Measurements from ENCODE around the gene SLC8A1. TPM values are rescaled to one million over a fixed set of nuclear protein-coding genes. Genes with fewer than 3 reads are reported as not detected.
"Not testable (repeated sequence)": the region's sequence is repeated elsewhere in the genome, so short reads cannot be mapped to it uniquely, and the experiment has no call there.

Gene SLC8A1
- total RNA-seq, 1 donor from 2014 or later = 6.0 TPM

DNA sequence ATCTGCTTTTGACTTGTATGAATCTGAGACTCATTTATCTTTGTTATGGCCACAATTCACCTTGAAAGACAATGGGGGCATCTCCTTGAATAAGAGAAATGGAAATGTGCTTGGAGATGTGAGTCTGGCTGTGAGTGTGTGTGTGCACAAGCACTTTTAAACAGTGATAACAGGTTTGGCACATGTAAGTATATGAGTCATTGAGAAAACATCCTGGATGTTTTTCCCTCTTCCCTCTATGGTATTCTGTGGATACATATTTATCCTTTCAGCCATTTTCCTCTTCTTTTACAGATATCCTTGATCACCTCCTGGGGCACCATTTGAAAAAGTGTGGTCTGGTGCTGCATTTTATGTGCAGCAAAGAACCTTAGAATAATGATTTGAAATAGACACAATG lies 355.5 kb downstream of the SLC8A1 start:
- ATAC-seq (no peak), DNase-seq (ENCODE audit: low spot score) (no peak)

DNA sequence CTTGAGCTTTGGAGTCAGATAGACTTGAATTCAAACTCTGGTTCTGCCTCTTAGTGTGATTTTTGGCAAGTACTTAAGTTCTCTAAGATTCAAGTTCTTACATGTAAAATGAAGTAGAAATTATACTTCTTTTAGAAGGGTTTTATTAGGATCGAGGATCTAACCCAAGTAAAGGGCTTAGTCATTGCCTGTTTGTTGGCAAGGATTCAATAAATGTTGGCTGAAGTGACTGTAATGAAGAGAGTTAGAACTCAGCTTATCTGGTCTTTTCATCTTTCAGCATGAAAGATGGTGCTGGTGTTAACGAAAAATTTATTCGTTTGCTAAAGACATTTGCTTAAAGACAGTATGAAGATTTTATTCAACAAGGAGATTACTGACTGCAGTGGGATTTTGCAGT lies 356.9 kb downstream of the SLC8A1 start:
- DNase-seq (ENCODE audit: low spot score) (no peak), ATAC-seq (no peak)

DNA sequence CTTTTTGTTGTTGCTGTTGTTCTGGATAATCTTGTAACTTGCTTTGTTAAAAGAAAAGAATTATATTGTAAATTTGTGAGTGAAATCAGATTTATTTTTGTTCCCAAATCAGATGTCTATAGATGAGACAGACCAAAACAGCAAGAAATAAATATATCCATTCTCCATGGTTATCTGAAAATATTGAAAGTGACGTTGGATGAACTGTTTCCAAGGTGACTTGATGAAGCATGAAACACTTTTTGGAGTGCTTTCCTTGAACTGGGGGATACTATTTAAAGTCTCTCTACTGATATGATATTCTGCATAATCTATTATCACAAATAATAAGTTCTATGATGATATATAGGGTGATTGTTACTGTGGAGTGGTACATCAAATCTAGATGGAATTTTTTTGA lies 357.4 kb downstream of the SLC8A1 start:
- ATAC-seq (no peak), DNase-seq (ENCODE audit: low spot score) (no peak)

DNA sequence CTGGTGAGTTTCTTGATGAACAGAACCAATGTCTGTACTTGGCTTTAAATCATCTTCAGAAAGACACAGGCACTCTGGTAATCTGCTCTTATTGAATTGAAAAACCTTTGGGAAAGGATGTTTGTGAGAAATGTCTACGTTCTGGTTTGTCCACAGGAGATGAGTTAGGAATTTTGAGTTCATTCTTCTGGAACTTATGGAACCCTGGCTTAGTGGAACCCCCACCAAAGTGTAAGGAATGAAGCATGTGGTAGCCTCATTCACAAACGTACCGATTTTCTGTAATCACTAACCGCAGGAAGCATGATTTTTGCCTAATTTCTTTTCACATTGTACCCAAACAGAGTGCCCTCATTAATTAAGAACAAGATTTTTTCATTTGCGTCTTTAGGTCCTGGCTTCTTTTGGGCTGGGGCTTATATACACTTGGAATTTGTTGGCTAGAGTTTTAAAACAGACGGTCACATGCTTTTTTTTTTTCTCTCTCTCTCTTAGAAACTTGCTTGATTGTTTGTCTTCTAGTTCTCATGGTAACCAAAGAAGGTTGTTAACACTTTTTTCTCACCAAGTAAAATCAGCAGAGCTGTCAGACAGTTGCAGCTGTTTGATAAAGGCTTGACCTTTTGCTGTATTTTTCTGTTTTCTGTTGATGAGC lies 358.7 kb downstream of the SLC8A1 start:
- DNase-seq (ENCODE audit: low spot score) (no peak), ATAC-seq (no peak)

DNA sequence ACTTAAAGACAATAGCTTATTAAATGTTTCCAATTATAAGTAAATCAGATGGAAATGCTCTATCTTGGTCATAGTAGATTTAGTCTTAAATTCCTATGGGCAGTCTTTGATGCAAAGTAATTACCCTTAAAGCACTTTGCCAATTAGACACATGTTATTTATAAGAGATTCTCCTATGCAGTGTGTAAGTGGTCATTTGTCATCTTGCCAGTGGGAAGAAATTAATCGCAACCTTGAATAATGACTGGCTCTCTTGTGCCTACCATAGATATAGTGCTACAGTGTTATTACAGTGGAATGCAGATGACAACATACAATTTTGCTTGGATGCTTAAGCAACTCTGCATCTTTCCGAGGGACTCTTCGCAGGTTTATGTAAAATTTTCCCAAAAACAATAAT lies 361.8 kb downstream of the SLC8A1 start:
- ATAC-seq = no peak
- no peak for DNase-seq (ENCODE audit: low spot score)

DNA sequence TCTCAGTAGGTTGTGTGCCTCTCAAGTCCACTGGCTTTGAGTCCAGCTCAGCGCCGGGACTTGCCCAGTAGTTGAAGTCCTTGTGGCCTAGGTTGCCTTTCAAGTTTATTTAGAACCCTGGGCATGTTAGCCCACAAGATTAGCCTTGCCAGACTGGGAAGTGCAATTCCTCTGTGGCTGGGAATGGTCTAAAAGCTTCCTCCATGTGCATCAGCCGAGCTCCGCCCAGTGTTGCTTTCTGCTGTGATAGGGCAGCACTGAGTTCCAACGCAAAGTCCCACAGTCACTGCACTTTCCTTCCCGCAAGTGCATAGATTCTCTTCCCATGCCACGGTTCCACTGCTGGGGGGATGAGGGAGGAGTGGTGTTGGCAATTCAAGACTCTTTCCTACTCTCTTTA lies 364.0 kb downstream of the SLC8A1 start:
- DNase-seq (ENCODE audit: low spot score) (no peak), ATAC-seq (no peak)

DNA sequence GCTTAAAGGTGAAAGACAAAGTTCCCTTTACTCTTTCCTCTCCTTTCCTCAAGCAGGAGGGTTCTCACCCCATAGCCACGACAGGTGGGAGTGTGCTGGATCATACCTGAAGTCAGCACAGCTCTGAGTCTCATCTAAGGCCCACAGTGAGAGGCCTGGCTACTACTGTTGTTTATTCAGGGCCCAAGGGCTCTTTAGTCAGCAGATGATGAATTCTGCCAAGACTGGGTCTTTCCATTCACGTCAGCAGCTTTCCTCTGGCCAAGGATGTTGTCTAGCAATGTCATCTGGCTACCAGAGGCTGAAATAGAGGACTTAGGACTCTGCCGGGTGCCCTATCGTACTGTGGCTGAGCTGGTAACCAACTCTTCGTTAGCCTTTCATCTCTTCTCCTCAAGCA lies 364.5 kb downstream of the SLC8A1 start:
- DNase-seq (ENCODE audit: low spot score) = no peak
- no peak for ATAC-seq

DNA sequence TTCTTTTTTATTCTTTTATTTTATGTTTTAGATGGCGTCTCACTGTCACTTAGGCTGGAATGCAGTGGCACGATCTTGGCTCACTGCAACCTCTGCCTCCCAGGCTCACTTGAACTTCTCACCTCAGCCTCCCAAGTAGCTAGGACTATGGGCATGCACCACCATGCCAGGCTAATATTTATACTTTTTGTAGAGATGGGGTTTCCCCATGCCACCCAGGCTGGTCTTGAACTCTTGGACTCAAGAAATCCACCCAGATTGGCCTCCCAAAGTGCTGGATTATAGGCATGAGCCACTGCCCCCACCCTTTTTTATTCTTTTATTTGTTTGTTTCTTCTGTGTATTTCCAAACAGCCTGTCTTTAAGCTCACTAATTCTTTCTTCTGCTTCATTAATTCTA lies 366.1 kb downstream of the SLC8A1 start:
- ATAC-seq = no peak
- no peak for DNase-seq (ENCODE audit: low spot score)

DNA sequence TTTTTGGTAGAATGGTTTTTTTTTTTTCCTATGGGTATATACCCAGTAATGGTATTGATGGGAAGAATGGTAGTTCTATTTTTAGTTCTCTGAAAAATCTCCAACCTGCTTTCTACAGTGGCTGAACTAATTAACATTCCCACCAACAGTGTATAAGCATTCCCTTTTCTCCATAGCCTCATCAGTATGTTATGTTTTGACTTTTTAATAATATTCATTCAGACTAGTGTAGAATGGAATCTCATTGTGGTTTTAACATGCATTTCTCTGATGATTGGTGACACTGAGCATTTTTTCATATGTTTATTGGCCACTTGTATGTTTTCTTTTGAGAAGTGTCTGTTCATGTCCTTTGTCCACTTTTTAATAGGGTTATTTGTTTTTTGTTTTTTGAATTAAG lies 378.6 kb downstream of the SLC8A1 start:
- DNase-seq (ENCODE audit: low spot score); ATAC-seq: not testable (repeated sequence)

DNA sequence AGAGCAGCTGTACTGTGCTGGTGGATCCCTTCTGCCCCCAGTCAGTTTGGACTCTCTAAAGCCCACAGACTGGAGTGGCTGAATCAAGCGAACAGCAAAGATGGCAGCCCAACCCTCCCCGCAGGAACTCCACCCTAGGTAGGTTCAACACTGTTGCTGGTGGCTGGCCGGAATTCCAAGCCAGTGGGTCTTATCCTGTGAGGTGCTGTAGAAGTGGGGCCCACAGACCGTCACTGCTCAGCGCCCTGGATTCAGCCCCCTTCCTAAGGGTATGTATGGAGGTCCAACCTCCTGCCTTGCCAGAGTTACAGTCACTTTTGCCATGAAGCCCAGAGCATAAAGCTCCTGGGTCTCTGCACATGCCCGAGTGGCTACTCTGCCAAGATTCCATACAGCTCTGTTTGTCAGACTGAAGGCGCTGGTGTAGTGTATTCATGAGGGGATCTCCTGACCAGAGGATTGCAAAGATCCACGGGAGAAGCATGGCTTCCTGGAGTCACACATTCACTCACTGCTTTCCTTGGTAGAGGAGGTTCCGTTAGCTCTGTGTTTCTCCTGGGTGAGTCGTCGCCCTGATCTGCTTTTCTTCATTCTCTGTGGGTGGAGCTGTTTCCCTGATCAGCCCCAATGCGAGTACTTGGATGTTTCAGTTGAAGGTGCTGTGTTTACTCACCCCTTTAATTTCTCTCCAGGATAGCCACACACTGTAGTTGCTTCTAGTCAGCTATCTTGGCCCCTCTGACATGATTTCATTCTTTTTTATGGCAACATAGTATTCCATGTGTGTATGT lies 379.3 kb downstream of the SLC8A1 start:
- ATAC-seq (no peak), DNase-seq (ENCODE audit: low spot score) (no peak)

DNA sequence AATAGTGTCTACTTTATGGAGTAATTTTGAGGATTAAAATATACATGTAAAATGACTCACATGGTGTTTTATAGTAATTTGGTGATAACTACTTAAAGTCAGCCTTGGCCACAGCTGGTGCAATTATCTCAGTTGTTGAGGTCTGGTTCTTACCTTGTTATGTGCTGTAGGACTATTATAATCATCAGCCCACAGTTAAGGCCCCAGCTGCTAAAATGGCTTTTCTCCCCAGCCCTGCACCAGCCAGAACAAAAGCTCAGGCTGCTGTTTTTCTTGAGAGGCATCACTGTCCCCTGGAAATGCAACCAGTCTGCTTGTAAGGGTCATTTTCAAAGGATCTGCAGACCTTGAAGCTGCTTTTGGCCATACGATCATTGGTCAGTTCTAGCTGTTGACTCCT lies 389.5 kb downstream of the SLC8A1 start:
- ATAC-seq = no peak
- no peak for DNase-seq (ENCODE audit: low spot score)

DNA sequence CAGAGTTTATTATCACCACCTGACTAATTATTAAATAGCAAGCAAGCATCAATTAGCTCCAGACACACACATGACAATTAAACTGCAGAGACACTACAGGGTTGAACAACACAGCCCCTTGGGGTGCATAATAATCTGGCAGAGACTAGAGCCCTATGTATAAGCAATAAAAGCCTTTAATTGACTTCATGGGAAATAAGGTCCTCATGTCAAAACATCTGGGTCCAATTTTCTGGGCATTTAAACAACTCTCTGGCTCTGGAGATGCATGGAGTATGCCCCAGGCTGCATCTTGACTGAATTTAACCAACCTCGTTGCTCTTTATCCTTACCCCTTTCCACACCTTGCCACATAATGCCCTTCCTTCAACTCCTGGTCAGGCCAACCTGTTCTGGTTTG lies 402.1 kb downstream of the SLC8A1 start:
- DNase-seq (ENCODE audit: low spot score) (no peak), ATAC-seq (no peak)

DNA sequence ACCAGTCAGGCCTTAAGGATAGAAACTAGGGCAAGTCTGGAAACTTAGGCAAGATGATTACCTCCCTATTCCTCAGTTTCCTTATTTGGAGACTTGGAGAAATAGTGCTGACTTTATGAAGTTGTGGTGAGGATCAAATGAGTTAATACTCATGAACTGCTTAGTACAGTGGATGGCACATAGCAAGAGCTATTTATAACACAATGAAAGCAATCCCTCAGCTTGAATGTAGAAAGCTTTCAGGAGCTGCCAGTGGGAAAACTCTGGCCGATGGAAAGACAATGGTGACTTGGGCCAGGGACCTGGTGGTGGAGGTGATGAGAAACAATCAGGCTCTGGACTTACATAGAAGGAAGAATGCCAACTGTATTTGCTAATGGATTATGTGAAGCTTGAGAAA lies 403.4 kb downstream of the SLC8A1 start:
- ATAC-seq (no peak), DNase-seq (ENCODE audit: low spot score) (no peak)

DNA sequence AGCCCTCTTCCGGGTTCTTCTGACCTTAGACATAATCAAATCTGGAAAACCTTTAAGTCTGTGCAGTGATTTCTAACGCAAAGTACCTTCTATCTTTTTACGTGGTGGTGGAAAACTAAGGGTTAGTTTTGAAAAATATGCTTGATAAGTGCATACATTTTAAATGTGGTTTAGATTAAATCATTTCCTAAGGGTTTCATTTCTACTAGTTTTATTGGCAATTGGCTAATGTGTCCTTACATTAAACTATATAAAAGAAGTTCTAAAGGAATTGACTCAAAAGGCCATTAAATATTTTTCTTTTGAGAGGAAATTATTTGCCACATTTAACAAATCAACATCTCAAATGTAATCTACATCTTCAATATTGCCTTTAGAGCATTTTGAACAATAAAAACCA lies 404.5 kb downstream of the SLC8A1 start:
- ATAC-seq (no peak), DNase-seq (ENCODE audit: low spot score) (no peak)
